Raji (cell line): Measurements from ENCODE around the gene WDR88.

Experiments
- POLR2A ChIP-seq: IDR thresholded peaks from 2 replicates; pipeline ENCODE4 v1.6.1; 2011; ENCODE audit warnings: low read depth, low read length, control low read depth; ENCODE audit not compliant: insufficient read depth

The WDR88 gene

GRCh38 chr19:33132021-33132420 is at the start of gene WDR88:
Gene WDR88 (plus strand): TSS chr19:33132114. CDS start chr19:33132170, 56 bp downstream.
- no peak for TF ChIP-seq POLR2A

GRCh38 chr19:33085570-33086128 is 46.3 kb upstream of the WDR88 start:
- no peak for TF ChIP-seq POLR2A

GRCh38 chr19:33086955-33087354 is 45.0 kb upstream of the WDR88 start:
- no peak for TF ChIP-seq POLR2A

- TF ChIP-seq POLR2A = no peak
Measured at GRCh38 chr19:33089010-33089409, 42.9 kb upstream of the WDR88 start.

- TF ChIP-seq POLR2A = no peak
Measured at GRCh38 chr19:33090179-33090578, 41.7 kb upstream of the WDR88 start.

GRCh38 chr19:33093420-33094210 is 38.3 kb upstream of the WDR88 start:
- no peak for TF ChIP-seq POLR2A

GRCh38 chr19:33094436-33095067 is 37.4 kb upstream of the WDR88 start:
- no peak for TF ChIP-seq POLR2A

- no peak for TF ChIP-seq POLR2A
Measured at GRCh38 chr19:33096005-33096404, 35.9 kb upstream of the WDR88 start.

GRCh38 chr19:33098055-33098534 is 33.8 kb upstream of the WDR88 start:
- TF ChIP-seq POLR2A = no peak

- TF ChIP-seq POLR2A = no peak
Measured at GRCh38 chr19:33100894-33101644, 30.8 kb upstream of the WDR88 start.

GRCh38 chr19:33102893-33103292 is 29.0 kb upstream of the WDR88 start:
- TF ChIP-seq POLR2A = no peak

- no peak for TF ChIP-seq POLR2A
Measured at GRCh38 chr19:33108161-33108560, 23.8 kb upstream of the WDR88 start.

GRCh38 chr19:33110137-33110910 is 21.6 kb upstream of the WDR88 start:
- no peak for TF ChIP-seq POLR2A

GRCh38 chr19:33111587-33111986 is 20.3 kb upstream of the WDR88 start:
- no peak for TF ChIP-seq POLR2A

- no peak for TF ChIP-seq POLR2A
Measured at GRCh38 chr19:33114312-33114711, 17.6 kb upstream of the WDR88 start.
